ENCODE data around the gene SPTBN4.

- no peak for TF ChIP-seq CTCF (IDR thresholded peaks at IDR 0.05)
- TF ChIP-seq EZH2 (IDR thresholded peaks at IDR 0.05; ENCODE audit: borderline replicate concordance, insufficient read depth, low read depth, low read length, poor library complexity, severe bottlenecking) = no peak
These were observed 86.0 kb downstream of the SPTBN4 start for GRCh38 chr19:40552848-40553247.

Measured in B cell (primary cell).